ENCODE measurements around the gene STX18. TPM values are rescaled to one million over a fixed set of nuclear protein-coding genes. Genes with fewer than 3 reads are reported as not detected.

Gene STX18
- total RNA-seq, 1 experiment from 2014 or later = 20.9 TPM

DNA sequence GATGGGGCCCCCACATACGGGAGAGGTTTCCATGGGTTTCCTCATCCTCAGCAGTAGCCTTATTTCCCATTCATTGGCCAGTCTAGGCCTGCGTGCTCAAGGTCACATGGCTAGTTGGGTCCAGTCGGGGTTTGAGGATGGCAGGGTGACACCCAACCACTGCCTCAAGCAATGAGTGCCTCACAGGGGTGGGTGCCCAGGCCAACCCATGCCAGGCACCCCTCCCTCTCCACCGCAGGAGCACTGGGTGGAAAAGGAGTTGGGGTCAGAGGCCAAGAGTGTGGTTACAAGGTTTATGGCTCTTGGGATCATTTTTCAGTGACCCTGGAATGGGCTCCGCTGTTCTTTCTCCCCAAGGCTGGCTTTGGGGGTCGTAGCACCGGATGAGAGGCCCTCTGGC, 151.8 kb downstream of the STX18 start:
- peaks cover under 1 to 7% of the 10 kb centered on the region in 2 experiments for H3K4me1 Mint-ChIP-seq
- no peak overlapping the region for H2BK15ac ChIP-seq (ENCODE audit: low read depth, low read length)
- H3K9me3 Mint-ChIP-seq = no peaks in the 10 kb centered on the region
- no peak overlapping the region for H3K27ac ChIP-seq (ENCODE audit: insufficient read length, low read depth, low read length)
- H3K79me2 ChIP-seq (ENCODE audit: insufficient read depth, low read length) = no peaks in the 10 kb centered on the region
- DNase-seq = no peak
- H2BK12ac ChIP-seq (ENCODE audit: insufficient read length, low read depth, low read length) = no peak overlapping the region
- H3K27me3 Mint-ChIP-seq (ENCODE audit: low read depth) = peaks cover 81% of the 10 kb centered on the region
- no peak overlapping the region for H2AK5ac ChIP-seq (ENCODE audit: insufficient read length, low read length)
- H3K23me2 ChIP-seq (ENCODE audit: insufficient read length, low read depth, low read length, poor library complexity, severe bottlenecking) = peaks cover 16% of the 10 kb centered on the region
- WGBS (ENCODE audit: extremely low coverage, insufficient read length, low lambda C conversion rate) = no CpG with 5 or more reads among the region's 7 CpGs
- H3K27me3 ChIP-seq (ENCODE audit: insufficient read depth, low read length) = peaks cover 2% of the 10 kb centered on the region; the same call in 1 of the 2 replicates
- H3K18ac ChIP-seq (ENCODE audit: insufficient read length, low read depth, low read length) = no peak overlapping the region
- no peak overlapping the region for H3K4me2 ChIP-seq (ENCODE audit: insufficient read depth, insufficient read length, low read length)
- no peaks in the 10 kb centered on the region for H3K9me3 ChIP-seq (ENCODE audit: control insufficient read depth, low read depth, low read length)
- no peak overlapping the region for H4K5ac ChIP-seq (ENCODE audit: insufficient read length, low read depth, low read length)
- no peak overlapping the region; a peak in 1 of 5 replicates for H3K4me3 Mint-ChIP-seq
- no peak overlapping the region for H3K23ac ChIP-seq (ENCODE audit: insufficient read length, low read depth, low read length)
- H3K4ac ChIP-seq (ENCODE audit: low read depth, low read length) = no peak overlapping the region
- H3K14ac ChIP-seq (ENCODE audit: insufficient read depth, low read length) = no peak overlapping the region
- no peak overlapping the region for H4K8ac ChIP-seq (replicated peaks; ENCODE audit: insufficient read length, low read depth, low read length)
- H3K4me1 ChIP-seq (ENCODE audit: insufficient read depth, low read length) = no peaks in the 10 kb centered on the region
- H4K20me1 ChIP-seq (ENCODE audit: control insufficient read depth, insufficient read depth, insufficient read length) = no peaks in the 10 kb centered on the region
- TF ChIP-seq, protein P1, sequence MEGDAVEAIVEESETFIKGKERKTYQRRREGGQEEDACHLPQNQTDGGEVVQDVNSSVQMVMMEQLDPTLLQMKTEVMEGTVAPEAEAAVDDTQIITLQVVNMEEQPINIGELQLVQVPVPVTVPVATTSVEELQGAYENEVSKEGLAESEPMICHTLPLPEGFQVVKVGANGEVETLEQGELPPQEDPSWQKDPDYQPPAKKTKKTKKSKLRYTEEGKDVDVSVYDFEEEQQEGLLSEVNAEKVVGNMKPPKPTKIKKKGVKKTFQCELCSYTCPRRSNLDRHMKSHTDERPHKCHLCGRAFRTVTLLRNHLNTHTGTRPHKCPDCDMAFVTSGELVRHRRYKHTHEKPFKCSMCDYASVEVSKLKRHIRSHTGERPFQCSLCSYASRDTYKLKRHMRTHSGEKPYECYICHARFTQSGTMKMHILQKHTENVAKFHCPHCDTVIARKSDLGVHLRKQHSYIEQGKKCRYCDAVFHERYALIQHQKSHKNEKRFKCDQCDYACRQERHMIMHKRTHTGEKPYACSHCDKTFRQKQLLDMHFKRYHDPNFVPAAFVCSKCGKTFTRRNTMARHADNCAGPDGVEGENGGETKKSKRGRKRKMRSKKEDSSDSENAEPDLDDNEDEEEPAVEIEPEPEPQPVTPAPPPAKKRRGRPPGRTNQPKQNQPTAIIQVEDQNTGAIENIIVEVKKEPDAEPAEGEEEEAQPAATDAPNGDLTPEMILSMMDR (conservative IDR thresholded peaks at IDR 0.05) = no peak
- H3K27ac Mint-ChIP-seq = no peak overlapping the region
- no peak overlapping the region for H4K91ac ChIP-seq (ENCODE audit: insufficient read length, low read depth, low read length)
- H2BK5ac ChIP-seq (ENCODE audit: insufficient read length, low read length) = no peak overlapping the region
- no peaks in the 10 kb centered on the region for H3K79me1 ChIP-seq (ENCODE audit: insufficient read depth, low read depth, low read length, poor library complexity, severe bottlenecking)
- no peak overlapping the region for H3K56ac ChIP-seq (ENCODE audit: insufficient read length, low read depth, low read length)
- H2AFZ ChIP-seq (ENCODE audit: low read length) = no peak overlapping the region
- no peak overlapping the region for H2BK120ac ChIP-seq (ENCODE audit: low read depth, low read length, poor library complexity, severe bottlenecking)
- H3K36me3 Mint-ChIP-seq (ENCODE audit: insufficient read depth in 1 of 3, low read depth in 3 of 3) = peaks cover 0 to 9% (median 6%) of the 10 kb centered on the region in 3 experiments; a peak in 6 of 7 replicates
- H2BK20ac ChIP-seq (ENCODE audit: low read depth, low read length, poor library complexity, severe bottlenecking) = no peak overlapping the region
- H3T11ph ChIP-seq (ENCODE audit: low read length) = no peak overlapping the region
- no peak overlapping the region for H3K9ac ChIP-seq (ENCODE audit: extremely low read depth, insufficient read length, low read length)
